Measurements from ENCODE around the gene PHF2.

DNA sequence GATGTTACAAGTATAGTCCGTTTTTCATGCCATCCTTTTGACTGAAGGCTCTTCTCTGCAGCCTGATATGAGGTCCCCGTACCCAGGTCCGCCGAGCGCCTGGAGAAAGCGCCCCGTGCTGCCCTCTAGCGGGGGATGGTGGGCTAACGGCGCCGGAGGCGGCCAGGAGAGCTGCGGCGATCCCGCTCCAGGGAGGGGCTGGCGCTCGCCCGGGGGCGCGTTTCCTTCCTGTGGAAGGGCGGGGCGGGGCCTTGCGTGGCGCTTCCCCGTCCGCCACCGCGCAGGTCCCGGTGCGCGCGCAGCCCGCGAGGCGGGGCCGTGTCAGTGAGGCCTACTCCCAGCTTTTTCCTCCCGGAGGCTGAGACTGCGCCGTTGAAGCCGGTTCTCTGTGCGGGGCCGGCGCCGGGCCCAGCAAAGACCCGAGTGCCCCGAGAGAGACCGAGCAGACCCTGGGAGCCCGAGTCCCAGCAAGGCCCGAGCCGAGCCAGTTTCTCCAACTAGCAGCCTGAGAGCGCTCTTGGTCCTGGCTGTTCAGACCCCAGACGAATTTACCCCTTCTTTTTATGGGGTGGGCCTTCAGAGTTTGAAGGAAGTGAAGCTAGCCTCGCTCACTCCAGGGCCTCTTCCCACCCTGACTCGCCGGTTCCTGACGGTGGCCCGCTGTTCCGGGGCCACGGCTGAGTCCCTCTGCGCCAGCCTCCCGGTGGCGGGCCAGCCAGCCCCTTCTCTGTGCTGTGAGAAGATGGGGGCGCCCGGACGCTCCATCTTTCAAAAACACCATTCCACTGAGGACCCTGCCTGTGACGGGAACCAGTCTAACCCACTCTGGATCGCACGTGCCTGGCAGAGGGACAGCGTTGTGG is 9.7 kb upstream of the PHF2 start:
- peak; percentile 71 for TF ChIP-seq POLR2A (IDR thresholded peaks at IDR 0.05)
- TF ChIP-seq, protein P1, sequence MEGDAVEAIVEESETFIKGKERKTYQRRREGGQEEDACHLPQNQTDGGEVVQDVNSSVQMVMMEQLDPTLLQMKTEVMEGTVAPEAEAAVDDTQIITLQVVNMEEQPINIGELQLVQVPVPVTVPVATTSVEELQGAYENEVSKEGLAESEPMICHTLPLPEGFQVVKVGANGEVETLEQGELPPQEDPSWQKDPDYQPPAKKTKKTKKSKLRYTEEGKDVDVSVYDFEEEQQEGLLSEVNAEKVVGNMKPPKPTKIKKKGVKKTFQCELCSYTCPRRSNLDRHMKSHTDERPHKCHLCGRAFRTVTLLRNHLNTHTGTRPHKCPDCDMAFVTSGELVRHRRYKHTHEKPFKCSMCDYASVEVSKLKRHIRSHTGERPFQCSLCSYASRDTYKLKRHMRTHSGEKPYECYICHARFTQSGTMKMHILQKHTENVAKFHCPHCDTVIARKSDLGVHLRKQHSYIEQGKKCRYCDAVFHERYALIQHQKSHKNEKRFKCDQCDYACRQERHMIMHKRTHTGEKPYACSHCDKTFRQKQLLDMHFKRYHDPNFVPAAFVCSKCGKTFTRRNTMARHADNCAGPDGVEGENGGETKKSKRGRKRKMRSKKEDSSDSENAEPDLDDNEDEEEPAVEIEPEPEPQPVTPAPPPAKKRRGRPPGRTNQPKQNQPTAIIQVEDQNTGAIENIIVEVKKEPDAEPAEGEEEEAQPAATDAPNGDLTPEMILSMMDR (IDR thresholded peaks at IDR 0.05): peak; percentile 72 to 85 (median 82)

Measured in breast epithelium (tissue), 3 donors.